OCI-LY1 (cell line): ENCODE data around the gene C3orf70.
"Not testable (repeated sequence)": the region's sequence is repeated elsewhere in the genome, so short reads cannot be mapped to it uniquely, and the experiment has no call there.

ENCODE experiments used
- H2AFZ ChIP-seq: fragments of 200-600 bp; sonication (generic), shearing (Covaris generic); 2 replicates; pipeline ENCODE4 v1.6.0; 2014; ENCODE audit warnings: antibody characterized with exemption, mild to moderate bottlenecking, low read length
- H3F3A ChIP-seq: fragments of 200-600 bp; sonication (generic), shearing (Covaris generic); 2 replicates; pipeline ENCODE4 v1.6.0; 2014; ENCODE audit warnings: mild to moderate bottlenecking, antibody characterized with exemption, low read length, moderate library complexity; ENCODE audit not compliant: insufficient read depth
- H3K27ac ChIP-seq: fragments of 200-600 bp; sonication (generic); 2 replicates; pipeline ENCODE4 v1.5.1; 2014; ENCODE audit warnings: low read length, mixed run types, mild to moderate bottlenecking, low read depth; ENCODE audit not compliant: poor library complexity, severe bottlenecking
- H3K27me3 ChIP-seq: fragments of 200-600 bp; sonication (generic); 2 replicates; pipeline ENCODE4 v1.6.0; 2014; ENCODE audit warnings: antibody characterized with exemption, mild to moderate bottlenecking, low read length, moderate library complexity; ENCODE audit not compliant: insufficient read depth
- H3K36me3 ChIP-seq: fragments of 200-600 bp; sonication (generic); 2 replicates; pipeline ENCODE4 v1.6.1; 2014; ENCODE audit warnings: mild to moderate bottlenecking, antibody characterized with exemption, low read length, moderate library complexity, mixed read lengths; ENCODE audit not compliant: insufficient read depth
- H3K4me1 ChIP-seq: fragments of 200-600 bp; sonication (generic); 2 replicates; pipeline ENCODE4 v1.5.1; 2014; ENCODE audit warnings: mild to moderate bottlenecking, low read length, moderate library complexity; ENCODE audit not compliant: insufficient read depth, severe bottlenecking
- H3K4me2 ChIP-seq: fragments of 200-600 bp; sonication (generic), shearing (Covaris generic); 2 replicates; pipeline ENCODE4 v1.6.1; 2014; ENCODE audit warnings: low read length
- H3K4me3 ChIP-seq: fragments of 200-600 bp; sonication (generic); 2 replicates; pipeline ENCODE4 v1.5.1; 2014; ENCODE audit warnings: low read length, low read depth, mild to moderate bottlenecking, mixed read lengths; ENCODE audit not compliant: poor library complexity, severe bottlenecking
- H3K79me2 ChIP-seq: fragments of 200-600 bp; shearing (Covaris generic); 2 replicates; pipeline ENCODE4 v1.6.1; 2016; ENCODE audit warnings: mixed run types, low read length, mixed read lengths; ENCODE audit not compliant: insufficient read depth
- H3K9ac ChIP-seq: fragments of 200-600 bp; sonication (generic), shearing (Covaris generic); 2 replicates; pipeline ENCODE4 v1.6.1; 2014; ENCODE audit warnings: mild to moderate bottlenecking, low read length, mixed read lengths
- H3K9me2 ChIP-seq: fragments of 200-600 bp; sonication (generic), shearing (Covaris generic); 2 replicates; pipeline ENCODE4 v1.6.1; 2014; ENCODE audit warnings: low read depth, mild to moderate bottlenecking, low read length, mixed read lengths
- H3K9me3 ChIP-seq: fragments of 200-600 bp; shearing (Covaris generic); 2 replicates; pipeline ENCODE4 v1.6.1; 2014; ENCODE audit warnings: low read length, mixed read lengths
- H4K20me1 ChIP-seq: fragments of 200-600 bp; sonication (generic), shearing (Covaris generic); 2 replicates; pipeline ENCODE4 v1.6.0; 2016; ENCODE audit warnings: mild to moderate bottlenecking, low read length; ENCODE audit not compliant: insufficient read depth
- EZH2 ChIP-seq: fragments of 200-600 bp; sonication (generic), shearing (Covaris generic); IDR thresholded peaks from 2 replicates; pipeline ENCODE4 v1.8.0; 2017; ENCODE audit warnings: borderline replicate concordance, mixed run types, mild to moderate bottlenecking, antibody characterized with exemption, low read length, moderate library complexity, mixed read lengths
- TF ChIP-seq, protein P1 (sequence below): fragments of 200-600 bp; sonication (generic), shearing (Covaris generic); IDR thresholded peaks from 2 replicates; pipeline ENCODE4 v1.5.1; 2017; ENCODE audit warnings: mild to moderate bottlenecking, antibody characterized with exemption, low read length, moderate library complexity, mixed read lengths

Gene C3orf70

DNA sequence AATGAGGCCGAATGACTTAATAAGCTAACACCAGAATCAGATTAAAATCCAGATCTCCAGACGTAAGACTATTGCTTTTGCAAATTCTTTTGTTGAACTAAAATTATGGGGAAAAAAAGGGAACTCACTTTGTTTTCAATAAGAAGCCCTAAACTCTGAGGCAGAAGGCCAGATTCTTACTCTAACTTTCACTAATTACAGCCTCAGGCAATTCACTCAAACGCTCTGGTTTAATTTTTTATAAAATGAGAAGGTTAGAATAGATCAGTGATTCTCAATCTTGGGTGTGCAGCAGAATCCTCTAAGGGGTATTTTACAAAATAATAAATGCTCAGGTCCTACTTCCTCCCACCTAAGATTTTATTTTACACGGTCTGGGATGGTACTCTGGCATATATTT lies 38.1 kb downstream of the C3orf70 start:
- H3K9me3 ChIP-seq: no peaks in the 10 kb centered on the region
- H3K9me2 ChIP-seq: no peaks in the 10 kb centered on the region
- no peaks in the 10 kb centered on the region for H3K79me2 ChIP-seq
- H4K20me1 ChIP-seq: no peaks in the 10 kb centered on the region
- no peak for TF ChIP-seq EZH2
- TF ChIP-seq, protein P1, sequence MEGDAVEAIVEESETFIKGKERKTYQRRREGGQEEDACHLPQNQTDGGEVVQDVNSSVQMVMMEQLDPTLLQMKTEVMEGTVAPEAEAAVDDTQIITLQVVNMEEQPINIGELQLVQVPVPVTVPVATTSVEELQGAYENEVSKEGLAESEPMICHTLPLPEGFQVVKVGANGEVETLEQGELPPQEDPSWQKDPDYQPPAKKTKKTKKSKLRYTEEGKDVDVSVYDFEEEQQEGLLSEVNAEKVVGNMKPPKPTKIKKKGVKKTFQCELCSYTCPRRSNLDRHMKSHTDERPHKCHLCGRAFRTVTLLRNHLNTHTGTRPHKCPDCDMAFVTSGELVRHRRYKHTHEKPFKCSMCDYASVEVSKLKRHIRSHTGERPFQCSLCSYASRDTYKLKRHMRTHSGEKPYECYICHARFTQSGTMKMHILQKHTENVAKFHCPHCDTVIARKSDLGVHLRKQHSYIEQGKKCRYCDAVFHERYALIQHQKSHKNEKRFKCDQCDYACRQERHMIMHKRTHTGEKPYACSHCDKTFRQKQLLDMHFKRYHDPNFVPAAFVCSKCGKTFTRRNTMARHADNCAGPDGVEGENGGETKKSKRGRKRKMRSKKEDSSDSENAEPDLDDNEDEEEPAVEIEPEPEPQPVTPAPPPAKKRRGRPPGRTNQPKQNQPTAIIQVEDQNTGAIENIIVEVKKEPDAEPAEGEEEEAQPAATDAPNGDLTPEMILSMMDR: no peak
- H3K4me1 ChIP-seq: no peaks in the 10 kb centered on the region
- no peak overlapping the region for H3K4me2 ChIP-seq
- no peak overlapping the region for H2AFZ ChIP-seq
- no peak overlapping the region for H3K4me3 ChIP-seq
- no peaks in the 10 kb centered on the region for H3K27me3 ChIP-seq
- no peaks in the 10 kb centered on the region for H3F3A ChIP-seq
- no peak overlapping the region for H3K9ac ChIP-seq
- no peak overlapping the region for H3K27ac ChIP-seq
- H3K36me3 ChIP-seq: no peaks in the 10 kb centered on the region

DNA sequence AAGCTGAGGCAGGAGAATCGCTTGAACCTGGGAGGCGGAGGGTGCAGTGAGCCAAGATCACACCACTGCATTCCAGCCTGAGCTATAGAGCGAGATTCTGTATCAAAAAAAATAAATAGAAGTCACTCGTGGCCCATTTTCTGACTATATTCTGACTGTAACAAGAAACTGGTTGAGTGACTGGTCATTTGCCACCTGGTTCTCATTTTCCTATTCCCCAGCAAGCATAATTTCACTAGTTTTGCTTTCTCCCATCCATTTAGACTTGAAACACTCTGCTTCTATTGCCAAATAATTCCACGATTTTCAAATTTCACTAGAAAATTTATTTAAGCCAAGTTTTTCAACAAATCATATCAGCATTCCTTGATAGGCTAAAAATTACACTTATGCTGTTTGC lies 40.7 kb downstream of the C3orf70 start:
- H3K27ac ChIP-seq: no peak overlapping the region
- no peak overlapping the region for H3K4me2 ChIP-seq

DNA sequence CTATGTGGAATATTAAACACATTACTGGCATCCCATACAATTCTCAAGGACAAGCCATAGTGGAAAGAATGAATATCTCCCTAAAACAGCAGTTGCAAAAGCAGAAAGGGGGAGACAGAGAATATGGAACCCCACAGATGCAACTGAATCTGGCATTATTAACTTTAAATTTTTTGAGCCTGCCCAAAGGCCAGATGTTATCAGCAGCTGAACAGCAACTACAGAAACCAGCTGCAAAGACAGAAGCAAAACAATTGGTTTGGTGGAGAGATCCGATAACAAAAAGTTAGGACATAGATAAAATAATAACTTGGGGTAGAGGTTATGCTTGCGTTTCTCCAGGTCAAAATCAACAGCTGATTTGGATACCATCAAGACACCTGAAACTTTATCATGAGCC lies 43.8 kb downstream of the C3orf70 start:
- H3K4me2 ChIP-seq, H3K27ac ChIP-seq, H3F3A ChIP-seq, H3K9ac ChIP-seq, H4K20me1 ChIP-seq, H2AFZ ChIP-seq, H3K4me1 ChIP-seq, H3K9me3 ChIP-seq, H3K27me3 ChIP-seq, H3K4me3 ChIP-seq, H3K79me2 ChIP-seq, H3K36me3 ChIP-seq, H3K9me2 ChIP-seq: not testable (repeated sequence)

More for the DNA sequence above, 40.7 kb downstream of the C3orf70 start:
- Histone ChIP-seq H3K36me3 (no peaks in the 10 kb centered on the region), H3K79me2 (no peaks in the 10 kb centered on the region), H3K9ac (no peak overlapping the region), H3K9me2 (no peaks in the 10 kb centered on the region), H3F3A (no peaks in the 10 kb centered on the region), H3K4me1 (no peaks in the 10 kb centered on the region), H3K9me3 (no peaks in the 10 kb centered on the region), H2AFZ (no peak overlapping the region), H3K27me3 (no peaks in the 10 kb centered on the region), H3K4me3 (no peak overlapping the region), H4K20me1 (no peaks in the 10 kb centered on the region)
- no peak for TF ChIP-seq EZH2
- TF ChIP-seq, protein P1: no peak

DNA sequence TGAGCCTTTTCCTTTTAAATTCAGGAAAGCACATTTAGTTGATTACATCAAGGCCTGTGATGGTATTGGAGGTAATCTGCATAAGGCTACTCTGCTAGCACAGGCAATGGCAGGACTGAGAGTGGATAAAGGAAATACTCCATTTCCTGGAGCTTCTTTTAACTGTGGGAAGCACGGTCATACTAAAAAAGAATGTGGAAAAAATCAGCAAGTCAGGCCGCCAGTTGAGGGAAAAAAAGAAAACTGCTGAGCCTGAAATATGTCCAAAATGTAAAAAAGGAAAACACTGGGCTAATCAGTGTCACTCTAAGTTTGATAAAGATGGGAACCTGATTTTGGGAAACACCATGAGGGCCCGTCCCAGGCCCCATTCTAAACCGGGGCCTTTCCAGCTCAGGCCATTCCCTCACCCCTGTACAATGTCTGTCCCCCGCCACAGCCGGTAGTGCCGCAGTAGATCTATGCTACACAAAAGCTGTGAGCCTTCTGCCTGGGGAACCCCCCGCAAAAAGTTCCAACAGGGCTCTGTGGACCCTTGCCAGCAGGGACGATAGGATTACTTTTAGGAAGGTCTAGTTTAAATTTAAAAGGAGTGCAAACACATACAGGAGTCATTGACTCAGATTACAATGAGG lies 46.5 kb downstream of the C3orf70 start:
- H2AFZ ChIP-seq, H3F3A ChIP-seq, H3K9me2 ChIP-seq, H3K27me3 ChIP-seq, H4K20me1 ChIP-seq, H3K36me3 ChIP-seq, H3K27ac ChIP-seq, H3K9me3 ChIP-seq, H3K4me2 ChIP-seq, H3K4me1 ChIP-seq, H3K9ac ChIP-seq, H3K79me2 ChIP-seq, H3K4me3 ChIP-seq: not testable (repeated sequence)
